ENCODE data around the gene GALK2. TPM values are rescaled to one million over a fixed set of nuclear protein-coding genes. Genes with fewer than 3 reads are reported as not detected.

Gene GALK2
- total RNA-seq, 2 experiments from 2014 or later: 27.9 to 31.5 TPM

DNA sequence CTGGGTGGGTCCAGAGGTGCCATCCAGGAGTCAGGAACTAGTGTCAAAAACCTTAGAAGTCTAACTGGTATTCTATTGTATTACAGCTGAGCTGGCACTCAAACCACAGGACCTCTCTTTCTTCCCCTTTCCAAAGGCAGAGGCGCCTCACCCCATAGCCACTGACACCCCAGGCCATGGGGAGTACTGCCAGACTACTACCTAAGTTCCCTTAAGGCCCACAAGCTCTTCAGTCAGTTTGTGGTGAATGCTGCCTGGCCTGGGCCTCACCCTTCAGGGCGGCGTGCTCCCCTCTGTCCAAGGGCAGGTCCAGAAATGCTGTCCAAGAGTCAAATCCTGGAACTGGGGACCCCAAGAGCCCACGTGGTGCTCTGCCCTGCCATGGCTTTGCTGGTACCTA lies 209.9 kb downstream of the GALK2 start:
- H3K79me2 ChIP-seq (ENCODE audit: insufficient read depth, low read depth, low read length): no peaks in the 10 kb centered on the region
- no peak overlapping the region for H3K4me3 ChIP-seq (ENCODE audit: low read depth, low read length, poor library complexity, severe bottlenecking)
- TF ChIP-seq, protein P1, sequence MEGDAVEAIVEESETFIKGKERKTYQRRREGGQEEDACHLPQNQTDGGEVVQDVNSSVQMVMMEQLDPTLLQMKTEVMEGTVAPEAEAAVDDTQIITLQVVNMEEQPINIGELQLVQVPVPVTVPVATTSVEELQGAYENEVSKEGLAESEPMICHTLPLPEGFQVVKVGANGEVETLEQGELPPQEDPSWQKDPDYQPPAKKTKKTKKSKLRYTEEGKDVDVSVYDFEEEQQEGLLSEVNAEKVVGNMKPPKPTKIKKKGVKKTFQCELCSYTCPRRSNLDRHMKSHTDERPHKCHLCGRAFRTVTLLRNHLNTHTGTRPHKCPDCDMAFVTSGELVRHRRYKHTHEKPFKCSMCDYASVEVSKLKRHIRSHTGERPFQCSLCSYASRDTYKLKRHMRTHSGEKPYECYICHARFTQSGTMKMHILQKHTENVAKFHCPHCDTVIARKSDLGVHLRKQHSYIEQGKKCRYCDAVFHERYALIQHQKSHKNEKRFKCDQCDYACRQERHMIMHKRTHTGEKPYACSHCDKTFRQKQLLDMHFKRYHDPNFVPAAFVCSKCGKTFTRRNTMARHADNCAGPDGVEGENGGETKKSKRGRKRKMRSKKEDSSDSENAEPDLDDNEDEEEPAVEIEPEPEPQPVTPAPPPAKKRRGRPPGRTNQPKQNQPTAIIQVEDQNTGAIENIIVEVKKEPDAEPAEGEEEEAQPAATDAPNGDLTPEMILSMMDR (conservative IDR thresholded peaks at IDR 0.05; ENCODE audit: low read length): no peak
- TF ChIP-seq EZH2phosphoT487 (IDR thresholded peaks at IDR 0.05; ENCODE audit: borderline replicate concordance, low read depth, low read length): no peak
- DNase-seq (ENCODE audit: low spot score): no peak
- POLR2A ChIA-PET: no interaction called here
- no peak overlapping the region for H3K27ac ChIP-seq (ENCODE audit: low read depth, low read length, poor library complexity, severe bottlenecking)
- BruUV-seq (replicated peaks): no TSS peak
- CTCF ChIA-PET (ENCODE audit: unreplicated experiment): no interaction called here
- H2AFZ ChIP-seq (ENCODE audit: low read length): no peak overlapping the region
- no peaks in the 10 kb centered on the region for H3K9me3 ChIP-seq (ENCODE audit: low read length)
- no peaks in the 10 kb centered on the region for H4K20me1 ChIP-seq (ENCODE audit: insufficient read depth, low read length)
- intact Hi-C loops (cut with micrococcal nuclease; ENCODE audit: unreplicated experiment): no loop called here
- H3K36me3 ChIP-seq (ENCODE audit: insufficient read depth, low read length): no peaks in the 10 kb centered on the region
- peaks cover 16% of the 10 kb centered on the region for H3K4me1 ChIP-seq (ENCODE audit: insufficient read depth, low read length, poor library complexity, severe bottlenecking)
- H3K9me2 ChIP-seq (ENCODE audit: insufficient read depth, low read length): no peaks in the 10 kb centered on the region
- H3K4me2 ChIP-seq (ENCODE audit: low read length): no peak overlapping the region

DNA sequence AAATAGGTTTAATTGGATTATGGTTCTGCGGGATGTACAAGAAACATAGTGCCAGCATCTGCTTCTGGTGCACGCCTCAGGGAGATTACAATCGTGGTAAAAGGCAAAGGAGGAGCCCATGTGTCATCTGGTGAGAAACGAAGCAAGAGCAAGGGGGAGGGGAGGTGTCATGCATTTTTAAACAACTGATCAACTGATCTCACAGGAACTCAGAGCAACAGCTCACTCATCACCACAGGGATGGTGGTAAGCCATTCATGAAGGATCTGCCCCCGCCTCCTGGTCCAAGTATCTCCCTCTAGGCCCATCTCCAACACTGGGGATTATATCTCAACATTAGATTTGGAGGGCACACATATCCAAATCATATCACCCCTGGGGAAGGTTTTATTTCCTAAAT lies 210.9 kb downstream of the GALK2 start:
- intact Hi-C loops (cut with micrococcal nuclease; ENCODE audit: unreplicated experiment): no loop called here
- no peaks in the 10 kb centered on the region for H3K79me2 ChIP-seq (ENCODE audit: insufficient read depth, low read depth, low read length)
- no TSS peak for BruUV-seq (replicated peaks)
- no peaks in the 10 kb centered on the region for H3K36me3 ChIP-seq (ENCODE audit: insufficient read depth, low read length)
- no peak for DNase-seq (ENCODE audit: low spot score)
- peaks cover 16% of the 10 kb centered on the region for H3K4me1 ChIP-seq (ENCODE audit: insufficient read depth, low read length, poor library complexity, severe bottlenecking)
- H3K4me3 ChIP-seq (ENCODE audit: low read depth, low read length, poor library complexity, severe bottlenecking): no peak overlapping the region
- no peaks in the 10 kb centered on the region for H4K20me1 ChIP-seq (ENCODE audit: insufficient read depth, low read length)
- H2AFZ ChIP-seq (ENCODE audit: low read length): no peak overlapping the region
- ChIA-PET POLR2A (interaction anchor here (0.8 kb wide), 1 partner anchor 89 kb away, joined by 3 read pairs; no protein-coding TSS in a partner anchor), CTCF (ENCODE audit: unreplicated experiment) (no interaction called here)
- no peak overlapping the region for H3K27ac ChIP-seq (ENCODE audit: low read depth, low read length, poor library complexity, severe bottlenecking)
- no peaks in the 10 kb centered on the region for H3K9me2 ChIP-seq (ENCODE audit: insufficient read depth, low read length)
- no peaks in the 10 kb centered on the region for H3K9me3 ChIP-seq (ENCODE audit: low read length)
- no peak overlapping the region for H3K4me2 ChIP-seq (ENCODE audit: low read length)
- no peak for TF ChIP-seq EZH2phosphoT487 (IDR thresholded peaks at IDR 0.05; ENCODE audit: borderline replicate concordance, low read depth, low read length)
- TF ChIP-seq, protein P1 (conservative IDR thresholded peaks at IDR 0.05; ENCODE audit: low read length): no peak

Small RNAs within 50 kb of the gene (microRNA-seq; reads per million reads assigned to microRNA genes)
- gene MIR4716 (ENCODE audit: borderline replicate concordance): not detected

Small RNAs within 50 kb of the gene (small RNA-seq; reads per million reads assigned to genes)
- gene MIR4716: not detected
- gene RF00019: not detected
- not detected for gene RN7SL307P

Other genes starting within 250 kb of the GALK2 start
- gene SHC4, start 206.3 kb upstream of the GALK2 start, total RNA-seq (2014; rRNA removed; shearing (Covaris generic)): 0.36 and 0.41 TPM in 2 replicates
- 0.33 and 1.3 TPM in 2 replicates for gene SHC4, start 206.3 kb upstream of the GALK2 start, total RNA-seq (2022)
- 13.3 and 15.4 TPM in 2 replicates for gene SECISBP2L, start 123.8 kb upstream of the GALK2 start, total RNA-seq (2014; rRNA removed; shearing (Covaris generic))
- gene SECISBP2L, start 123.8 kb upstream of the GALK2 start, total RNA-seq (2022): 26.3 and 34.0 TPM in 2 replicates
- gene COPS2, start 14.6 kb upstream of the GALK2 start, total RNA-seq (2014; rRNA removed; shearing (Covaris generic)): 24.6 and 38.6 TPM in 2 replicates
- gene COPS2, start 14.6 kb upstream of the GALK2 start, total RNA-seq (2022): 74.2 and 81.2 TPM in 2 replicates

Measured in OCI-LY7 (cell line).